ENCODE data around the gene SC5D.

DNA sequence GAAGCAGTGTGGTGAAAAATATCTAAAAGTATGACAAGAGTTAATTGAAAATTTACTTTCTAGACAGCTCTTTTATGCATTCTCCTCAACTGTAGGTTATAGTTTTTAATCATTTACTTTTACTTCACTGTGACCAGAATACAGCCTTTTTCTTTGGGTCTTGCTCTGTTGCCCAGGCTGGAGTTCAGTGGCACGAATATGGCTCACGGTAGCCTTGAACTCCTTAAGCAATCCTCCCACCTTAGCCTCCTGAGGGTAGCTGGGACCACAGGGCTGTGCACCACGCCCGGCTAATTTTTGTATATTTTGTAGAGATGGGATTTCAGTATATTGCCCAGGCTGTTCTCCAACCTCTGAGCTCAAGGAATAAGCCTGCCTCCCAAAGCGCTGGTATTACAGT, 5.3 kb downstream of the SC5D start:
- TF ChIP-seq POLR2AphosphoS5 (IDR thresholded peaks at IDR 0.05; ENCODE audit: low read depth, low read length) (no peak), POLR2A (IDR thresholded peaks at IDR 0.05; ENCODE audit: low read depth, low read length) (no peak)
